ENCODE results near the gene EP400. TPM values are rescaled to one million over a fixed set of nuclear protein-coding genes. Genes with fewer than 3 reads are reported as not detected.

EP400 gene
- total RNA-seq, 1 donor from 2014 or later, result 85.8 TPM

DNA sequence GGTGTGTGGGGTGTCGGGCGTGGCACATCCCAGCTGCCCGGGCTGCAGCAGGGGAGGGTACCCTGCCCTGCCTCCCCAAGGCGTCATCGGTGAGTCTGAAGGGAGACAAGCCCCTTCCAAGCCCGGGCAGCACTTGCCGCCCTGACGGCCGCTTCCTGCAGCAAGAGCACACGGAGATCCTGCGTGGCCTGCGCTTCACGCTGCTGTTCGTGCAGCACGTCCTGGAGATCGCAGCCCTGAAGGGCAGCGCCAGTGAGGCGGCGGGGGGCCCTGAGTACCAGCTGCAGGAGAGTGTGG lies 30.7 kb upstream of the EP400 start:
- Mint-ChIP-seq H3K4me3 (ENCODE audit: unreplicated experiment) (no peak overlapping the region), H3K36me3 (ENCODE audit: unreplicated experiment) (no peaks in the 10 kb centered on the region), H3K27me3 (ENCODE audit: unreplicated experiment) (peaks cover 10% of the 10 kb centered on the region), H3K27ac (ENCODE audit: unreplicated experiment) (no peak overlapping the region), H3K9me3 (ENCODE audit: unreplicated experiment) (peaks cover 1% of the 10 kb centered on the region), H3K4me1 (ENCODE audit: low read depth, unreplicated experiment) (peaks cover 4% of the 10 kb centered on the region)
- no peak for DNase-seq
- TF ChIP-seq, protein P1, sequence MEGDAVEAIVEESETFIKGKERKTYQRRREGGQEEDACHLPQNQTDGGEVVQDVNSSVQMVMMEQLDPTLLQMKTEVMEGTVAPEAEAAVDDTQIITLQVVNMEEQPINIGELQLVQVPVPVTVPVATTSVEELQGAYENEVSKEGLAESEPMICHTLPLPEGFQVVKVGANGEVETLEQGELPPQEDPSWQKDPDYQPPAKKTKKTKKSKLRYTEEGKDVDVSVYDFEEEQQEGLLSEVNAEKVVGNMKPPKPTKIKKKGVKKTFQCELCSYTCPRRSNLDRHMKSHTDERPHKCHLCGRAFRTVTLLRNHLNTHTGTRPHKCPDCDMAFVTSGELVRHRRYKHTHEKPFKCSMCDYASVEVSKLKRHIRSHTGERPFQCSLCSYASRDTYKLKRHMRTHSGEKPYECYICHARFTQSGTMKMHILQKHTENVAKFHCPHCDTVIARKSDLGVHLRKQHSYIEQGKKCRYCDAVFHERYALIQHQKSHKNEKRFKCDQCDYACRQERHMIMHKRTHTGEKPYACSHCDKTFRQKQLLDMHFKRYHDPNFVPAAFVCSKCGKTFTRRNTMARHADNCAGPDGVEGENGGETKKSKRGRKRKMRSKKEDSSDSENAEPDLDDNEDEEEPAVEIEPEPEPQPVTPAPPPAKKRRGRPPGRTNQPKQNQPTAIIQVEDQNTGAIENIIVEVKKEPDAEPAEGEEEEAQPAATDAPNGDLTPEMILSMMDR (IDR thresholded peaks at IDR 0.05; ENCODE audit: partially characterized antibody, unreplicated experiment), result no peak

DNA sequence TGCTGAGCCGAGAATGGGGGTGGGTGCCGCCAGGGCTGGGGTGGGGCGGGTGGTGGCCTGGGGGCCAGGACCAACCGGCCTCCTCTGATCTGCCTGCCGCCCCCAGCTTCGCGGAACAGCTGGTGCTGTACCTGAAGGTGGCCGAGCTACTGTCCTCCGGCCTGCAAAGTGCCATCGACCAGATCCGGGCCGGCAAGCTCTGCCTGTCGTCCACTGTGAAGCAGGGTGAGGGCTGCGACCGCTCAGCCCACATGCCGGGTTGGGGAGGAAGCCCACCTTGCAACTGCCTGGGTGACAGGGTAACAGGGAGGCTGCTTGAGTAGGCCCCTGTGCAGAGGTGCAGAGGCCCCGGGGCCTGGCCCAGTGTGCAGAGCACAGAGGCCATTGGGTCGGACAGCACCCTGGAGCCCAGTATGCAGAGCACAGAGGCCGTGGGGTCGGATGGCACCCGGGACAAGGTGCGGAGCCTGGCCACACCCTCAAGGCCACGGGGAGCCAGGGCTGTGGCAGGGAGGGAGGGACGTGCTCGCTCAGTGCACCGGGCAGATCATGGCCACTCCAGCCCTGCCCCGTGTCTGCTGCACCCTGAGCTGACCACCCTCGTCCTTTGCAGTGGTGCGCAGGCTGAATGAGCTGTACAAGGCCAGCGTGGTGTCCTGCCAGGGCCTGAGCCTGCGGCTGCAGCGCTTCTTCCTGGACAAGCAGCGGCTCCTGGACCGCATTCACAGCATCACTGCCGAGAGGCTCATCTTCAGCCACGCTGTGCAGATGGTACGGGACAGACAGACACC lies 30.2 kb upstream of the EP400 start:
- Mint-ChIP-seq H3K27me3 (ENCODE audit: unreplicated experiment) (peaks cover 10% of the 10 kb centered on the region), H3K27ac (ENCODE audit: unreplicated experiment) (no peak overlapping the region), H3K4me1 (ENCODE audit: low read depth, unreplicated experiment) (peaks cover 4% of the 10 kb centered on the region), H3K9me3 (ENCODE audit: unreplicated experiment) (peaks cover 2% of the 10 kb centered on the region), H3K36me3 (ENCODE audit: unreplicated experiment) (no peaks in the 10 kb centered on the region), H3K4me3 (ENCODE audit: unreplicated experiment) (no peak overlapping the region)
- TF ChIP-seq, protein P1 (IDR thresholded peaks at IDR 0.05; ENCODE audit: partially characterized antibody, unreplicated experiment), result no peak
- no peak for DNase-seq

DNA sequence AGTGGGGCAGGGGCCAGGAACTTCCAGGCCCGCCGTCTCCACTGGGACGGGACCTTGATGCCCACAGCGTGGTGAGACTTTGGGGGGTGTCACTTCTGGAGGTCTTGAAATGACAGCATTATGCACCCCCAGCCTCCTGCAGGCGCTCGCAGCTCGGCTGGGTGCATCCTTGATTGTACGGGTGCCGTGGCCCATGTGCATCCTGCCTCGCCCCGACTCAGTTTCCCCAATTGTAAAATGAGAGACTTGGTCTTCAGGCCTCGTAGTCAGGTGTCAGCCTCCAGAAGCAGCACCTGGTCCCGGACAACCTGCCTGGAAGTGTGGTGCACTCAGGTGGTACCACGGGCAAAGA lies 29.6 kb upstream of the EP400 start:
- peaks cover 8% of the 10 kb centered on the region for H3K4me1 Mint-ChIP-seq (ENCODE audit: low read depth, unreplicated experiment)
- H3K9me3 Mint-ChIP-seq (ENCODE audit: unreplicated experiment), result peaks cover 3% of the 10 kb centered on the region
- H3K36me3 Mint-ChIP-seq (ENCODE audit: unreplicated experiment), result no peaks in the 10 kb centered on the region
- no peak overlapping the region for H3K27ac Mint-ChIP-seq (ENCODE audit: unreplicated experiment)
- H3K4me3 Mint-ChIP-seq (ENCODE audit: unreplicated experiment), result no peak overlapping the region
- DNase-seq, result no peak
- TF ChIP-seq, protein P1 (IDR thresholded peaks at IDR 0.05; ENCODE audit: partially characterized antibody, unreplicated experiment), result no peak
- H3K27me3 Mint-ChIP-seq (ENCODE audit: unreplicated experiment), result peaks cover 13% of the 10 kb centered on the region

DNA sequence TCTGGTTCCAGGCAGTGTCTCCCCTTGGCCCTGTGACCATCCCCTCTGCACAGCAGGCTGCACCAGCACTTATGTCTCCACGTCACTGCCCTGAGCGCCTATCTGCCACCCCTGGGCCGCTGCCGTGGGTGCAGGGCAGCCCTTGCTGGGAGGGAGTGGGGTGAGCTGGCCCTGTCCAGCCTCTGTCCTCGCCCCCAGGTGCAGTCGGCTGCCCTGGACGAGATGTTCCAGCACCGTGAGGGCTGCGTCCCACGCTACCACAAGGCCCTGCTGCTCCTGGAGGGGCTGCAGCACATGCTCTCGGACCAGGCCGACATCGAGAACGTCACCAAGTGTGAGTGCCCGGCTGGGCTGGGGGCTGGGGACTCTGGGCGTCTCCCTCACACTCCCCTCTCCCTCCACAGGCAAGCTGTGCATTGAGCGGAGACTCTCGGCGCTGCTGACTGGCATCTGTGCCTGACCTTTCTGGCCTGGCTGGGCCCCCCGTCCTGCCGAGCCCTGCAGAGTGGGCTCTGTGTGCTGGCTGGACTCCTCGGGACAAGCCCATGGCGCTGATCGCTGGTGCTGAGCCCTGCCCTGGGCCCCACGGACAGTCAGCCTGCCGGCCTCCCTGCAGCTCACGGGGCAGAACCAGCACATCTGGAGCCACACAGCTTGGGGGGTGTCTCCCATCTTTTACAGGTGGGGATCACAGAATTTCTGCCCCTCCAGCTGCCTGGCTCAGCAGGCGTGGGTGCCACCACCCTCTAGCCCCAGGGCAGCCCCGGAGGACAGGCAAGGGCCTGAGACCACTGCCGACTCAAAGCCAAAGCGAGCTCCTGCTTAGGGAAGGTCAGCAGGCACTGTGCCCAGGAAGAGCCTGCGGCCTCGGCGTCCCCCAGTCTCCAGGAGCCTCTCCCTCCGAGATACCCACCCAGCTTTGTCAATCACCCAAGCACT lies 28.6 kb upstream of the EP400 start:
- Mint-ChIP-seq H3K36me3 (ENCODE audit: unreplicated experiment) (no peaks in the 10 kb centered on the region), H3K9me3 (ENCODE audit: unreplicated experiment) (peaks cover 3% of the 10 kb centered on the region), H3K4me3 (ENCODE audit: unreplicated experiment) (no peak overlapping the region), H3K4me1 (ENCODE audit: low read depth, unreplicated experiment) (peaks cover 8% of the 10 kb centered on the region), H3K27ac (ENCODE audit: unreplicated experiment) (peak overlapping the region; percentile 43), H3K27me3 (ENCODE audit: unreplicated experiment) (peaks cover 13% of the 10 kb centered on the region)
- DNase-seq, result no peak
- TF ChIP-seq, protein P1 (IDR thresholded peaks at IDR 0.05; ENCODE audit: partially characterized antibody, unreplicated experiment), result no peak
